A673 (cell line): ENCODE results near the gene GRIN2A. TPM values are rescaled to one million over a fixed set of nuclear protein-coding genes. Genes with fewer than 3 reads are reported as not detected.

Source experiments
- BruUV-seq: library from RNA; stranded (reverse); fragments of 400-500 nt; replicated peaks from 2 replicates; lab custom pipeline; 2021; lab: Mats Ljungman, UMichigan
- CTCF ChIA-PET: fragments of 300-600 bp; sonication (Branson Sonifier 250); formaldehyde crosslinking; loops from one replicate; lab custom pipeline; 2022; ENCODE audit warnings: antibody characterized with exemption; lab: Charles Lee
- POLR2A ChIA-PET: fragments of 300-600 bp; sonication (Branson Sonifier 250); formaldehyde crosslinking; loops from one replicate; lab custom pipeline; 2022; ENCODE audit warnings: antibody characterized with exemption; ENCODE audit not compliant: low non-redundant PET; lab: Charles Lee
- DNase-seq: peaks from one replicate; pipeline ENCODE4 v3.0.0-alpha.2; 2015; ENCODE audit warnings: low spot score
- H3K27ac ChIP-seq: fragments of 200-600 bp; sonication (generic); 2 replicates; pipeline ENCODE4 v1.5.1; 2016; ENCODE audit warnings: mixed run types, low read depth, mild to moderate bottlenecking, mixed read lengths, antibody characterized with exemption, low read length; ENCODE audit not compliant: poor library complexity, severe bottlenecking
- H3K27me3 ChIP-seq: fragments of 200-600 bp; sonication (generic); replicated peaks from 2 replicates; pipeline ENCODE4 v1.6.1; 2017; ENCODE audit warnings: mixed run types, low read depth, mild to moderate bottlenecking, mixed read lengths, antibody characterized with exemption, low read length; ENCODE audit not compliant: insufficient read depth, poor library complexity
- H3K36me3 ChIP-seq: fragments of 200-600 bp; sonication (generic); 2 replicates; pipeline ENCODE4 v1.6.1; 2016; ENCODE audit warnings: mixed run types, mild to moderate bottlenecking, mixed read lengths, antibody characterized with exemption, low read length; ENCODE audit not compliant: insufficient read depth, poor library complexity, severe bottlenecking
- H3K4me1 ChIP-seq: fragments of 200-600 bp; sonication (generic); 2 replicates; pipeline ENCODE4 v1.6.1; 2017; ENCODE audit warnings: mixed run types, mild to moderate bottlenecking, mixed read lengths, antibody characterized with exemption, low read length; ENCODE audit not compliant: insufficient read depth, poor library complexity, severe bottlenecking
- H3K4me3 ChIP-seq: fragments of 200-600 bp; sonication (generic); 2 replicates; pipeline ENCODE4 v1.5.1; 2016; ENCODE audit warnings: low read depth, mixed run types, mild to moderate bottlenecking, mixed read lengths, low read length; ENCODE audit not compliant: poor library complexity, severe bottlenecking
- H3K9me3 ChIP-seq: fragments of 200-600 bp; sonication (generic); 2 replicates; pipeline ENCODE4 v1.6.1; 2016; ENCODE audit warnings: mixed run types, low read depth, mild to moderate bottlenecking, mixed read lengths, antibody characterized with exemption, low read length; ENCODE audit not compliant: poor library complexity, severe bottlenecking
- EZH2 ChIP-seq: fragments of 200-600 bp; sonication (generic); IDR thresholded peaks from 2 replicates; pipeline ENCODE4 v1.6.1; 2017; ENCODE audit warnings: borderline replicate concordance, low read depth, mild to moderate bottlenecking, mixed read lengths, antibody characterized with exemption, low read length; ENCODE audit not compliant: poor library complexity, severe bottlenecking
- intact Hi-C: fragments of 100-400 bp; cut with micrococcal nuclease; formaldehyde crosslinking; loops from one replicate; pipeline ENCODE4 v1.10.0; 2022; ENCODE audit not compliant: unreplicated experiment
- total RNA-seq: library from RNA; stranded (reverse); gene quantifications from 2 replicates; pipeline ENCODE4 v1.2.3, GENCODE V29; 2021
- TF ChIP-seq, protein P1 (sequence below): fragments of 300-800, 200-600 bp; sonication (generic); conservative IDR thresholded peaks from 2 replicates; pipeline ENCODE4 v1.5.1; 2017; ENCODE audit warnings: low read depth, mild to moderate bottlenecking, antibody characterized with exemption, low read length, moderate library complexity, mixed read lengths

GRIN2A gene
- total RNA-seq, 1 experiment from 2014 or later: 1.2 TPM

DNA sequence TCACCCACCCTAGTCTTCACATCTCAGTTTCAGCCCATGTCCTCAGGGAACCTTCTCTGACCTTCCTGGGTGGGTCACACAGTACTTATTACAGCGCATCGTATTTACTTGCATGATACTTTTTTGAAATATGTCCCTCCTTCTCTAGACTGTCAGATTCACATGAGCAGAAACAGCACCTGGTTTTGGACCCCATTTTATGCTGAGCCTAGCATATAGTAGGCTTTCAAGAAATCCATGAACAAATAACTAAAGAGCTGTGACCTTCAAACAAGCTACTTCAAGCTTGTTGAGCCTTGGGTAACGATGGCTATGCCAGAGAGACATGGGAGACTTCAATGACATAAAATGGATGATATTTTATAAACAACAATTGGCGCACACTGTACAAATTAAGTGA lies 150.3 kb downstream of the GRIN2A start:
- Histone ChIP-seq H3K27ac (no peak overlapping the region), H3K4me3 (no peak overlapping the region), H3K27me3 (no peaks in the 10 kb centered on the region), H3K9me3 (no peaks in the 10 kb centered on the region), H3K36me3 (no peaks in the 10 kb centered on the region), H3K4me1 (no peaks in the 10 kb centered on the region)
- no peak for DNase-seq
- CTCF ChIA-PET: no interaction called here
- POLR2A ChIA-PET: no interaction called here
- TF ChIP-seq, protein P1, sequence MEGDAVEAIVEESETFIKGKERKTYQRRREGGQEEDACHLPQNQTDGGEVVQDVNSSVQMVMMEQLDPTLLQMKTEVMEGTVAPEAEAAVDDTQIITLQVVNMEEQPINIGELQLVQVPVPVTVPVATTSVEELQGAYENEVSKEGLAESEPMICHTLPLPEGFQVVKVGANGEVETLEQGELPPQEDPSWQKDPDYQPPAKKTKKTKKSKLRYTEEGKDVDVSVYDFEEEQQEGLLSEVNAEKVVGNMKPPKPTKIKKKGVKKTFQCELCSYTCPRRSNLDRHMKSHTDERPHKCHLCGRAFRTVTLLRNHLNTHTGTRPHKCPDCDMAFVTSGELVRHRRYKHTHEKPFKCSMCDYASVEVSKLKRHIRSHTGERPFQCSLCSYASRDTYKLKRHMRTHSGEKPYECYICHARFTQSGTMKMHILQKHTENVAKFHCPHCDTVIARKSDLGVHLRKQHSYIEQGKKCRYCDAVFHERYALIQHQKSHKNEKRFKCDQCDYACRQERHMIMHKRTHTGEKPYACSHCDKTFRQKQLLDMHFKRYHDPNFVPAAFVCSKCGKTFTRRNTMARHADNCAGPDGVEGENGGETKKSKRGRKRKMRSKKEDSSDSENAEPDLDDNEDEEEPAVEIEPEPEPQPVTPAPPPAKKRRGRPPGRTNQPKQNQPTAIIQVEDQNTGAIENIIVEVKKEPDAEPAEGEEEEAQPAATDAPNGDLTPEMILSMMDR: no peak
- intact Hi-C loops: no loop called here
- no TSS peak for BruUV-seq

DNA sequence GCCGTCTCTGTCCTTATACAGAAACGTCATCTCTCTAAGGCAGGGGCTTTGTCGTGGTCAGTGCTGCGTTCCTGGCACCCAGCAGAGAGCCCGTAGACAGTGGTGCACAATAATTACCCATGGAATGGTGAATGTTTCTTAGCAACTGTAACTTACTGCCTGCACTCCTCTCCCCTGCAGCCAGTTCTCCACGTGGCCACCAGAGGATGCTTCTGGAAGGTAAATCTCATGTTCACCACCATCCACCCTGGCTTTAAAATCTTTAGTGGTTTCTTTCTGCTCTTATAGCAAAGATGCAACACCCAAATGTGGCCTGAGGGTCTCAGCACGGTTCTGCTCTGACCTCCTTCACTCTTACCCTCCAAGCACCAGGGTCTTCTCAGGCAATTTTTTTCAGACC lies 150.8 kb downstream of the GRIN2A start:
- ChIA-PET POLR2A (no interaction called here), CTCF (no interaction called here)
- Histone ChIP-seq H3K9me3 (no peaks in the 10 kb centered on the region), H3K4me3 (no peak overlapping the region), H3K4me1 (no peaks in the 10 kb centered on the region), H3K27ac (no peak overlapping the region), H3K36me3 (no peaks in the 10 kb centered on the region), H3K27me3 (no peaks in the 10 kb centered on the region)
- no peak for DNase-seq
- TF ChIP-seq, protein P1: no peak
- TF ChIP-seq EZH2: no peak
- intact Hi-C loops: no loop called here
- BruUV-seq: no TSS peak

DNA sequence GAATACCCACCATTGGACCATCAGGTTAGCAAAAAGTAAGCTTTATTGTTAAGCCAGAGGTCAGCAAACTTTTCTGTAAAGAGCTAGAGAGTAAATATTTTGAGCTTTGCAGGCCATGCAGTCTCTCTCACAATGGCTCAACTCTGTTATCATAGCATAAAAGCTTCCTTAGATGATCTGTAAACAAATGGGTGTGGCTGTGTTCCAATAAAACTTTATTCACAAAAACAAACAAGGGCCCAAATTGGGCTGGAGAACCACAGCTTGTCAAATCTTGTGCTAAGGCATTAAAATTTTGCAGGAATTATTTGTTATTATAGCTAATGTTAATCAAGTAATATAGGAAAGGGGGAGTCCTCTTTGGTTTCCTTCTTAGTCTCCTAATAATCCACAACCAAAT lies 153.6 kb downstream of the GRIN2A start:
- intact Hi-C loops: no loop called here
- Histone ChIP-seq H3K27me3 (no peaks in the 10 kb centered on the region), H3K9me3 (no peaks in the 10 kb centered on the region), H3K27ac (no peak overlapping the region), H3K4me1 (no peaks in the 10 kb centered on the region), H3K4me3 (no peak overlapping the region), H3K36me3 (no peaks in the 10 kb centered on the region)
- ChIA-PET CTCF (no interaction called here), POLR2A (no interaction called here)
- no TSS peak for BruUV-seq
- no peak for DNase-seq
- no peak for TF ChIP-seq EZH2
- TF ChIP-seq, protein P1: no peak
